OCI-LY1 (cell line): ENCODE data around the gene RGS8.

Experiments used
- H2AFZ ChIP-seq: fragments of 200-600 bp; sonication (generic), shearing (Covaris generic); 2 replicates; pipeline ENCODE4 v1.6.0; 2014; ENCODE audit warnings: antibody characterized with exemption, mild to moderate bottlenecking, low read length
- H3F3A ChIP-seq: fragments of 200-600 bp; sonication (generic), shearing (Covaris generic); 2 replicates; pipeline ENCODE4 v1.6.0; 2014; ENCODE audit warnings: mild to moderate bottlenecking, antibody characterized with exemption, low read length, moderate library complexity; ENCODE audit not compliant: insufficient read depth
- H3K27ac ChIP-seq: fragments of 200-600 bp; sonication (generic); 2 replicates; pipeline ENCODE4 v1.5.1; 2014; ENCODE audit warnings: low read length, mixed run types, mild to moderate bottlenecking, low read depth; ENCODE audit not compliant: poor library complexity, severe bottlenecking
- H3K27me3 ChIP-seq: fragments of 200-600 bp; sonication (generic); 2 replicates; pipeline ENCODE4 v1.6.0; 2014; ENCODE audit warnings: antibody characterized with exemption, mild to moderate bottlenecking, low read length, moderate library complexity; ENCODE audit not compliant: insufficient read depth
- H3K36me3 ChIP-seq: fragments of 200-600 bp; sonication (generic); 2 replicates; pipeline ENCODE4 v1.6.1; 2014; ENCODE audit warnings: mild to moderate bottlenecking, antibody characterized with exemption, low read length, moderate library complexity, mixed read lengths; ENCODE audit not compliant: insufficient read depth
- H3K4me1 ChIP-seq: fragments of 200-600 bp; sonication (generic); 2 replicates; pipeline ENCODE4 v1.5.1; 2014; ENCODE audit warnings: mild to moderate bottlenecking, low read length, moderate library complexity; ENCODE audit not compliant: insufficient read depth, severe bottlenecking
- H3K4me2 ChIP-seq: fragments of 200-600 bp; sonication (generic), shearing (Covaris generic); 2 replicates; pipeline ENCODE4 v1.6.1; 2014; ENCODE audit warnings: low read length
- H3K4me3 ChIP-seq: fragments of 200-600 bp; sonication (generic); 2 replicates; pipeline ENCODE4 v1.5.1; 2014; ENCODE audit warnings: low read length, low read depth, mild to moderate bottlenecking, mixed read lengths; ENCODE audit not compliant: poor library complexity, severe bottlenecking
- H3K79me2 ChIP-seq: fragments of 200-600 bp; shearing (Covaris generic); 2 replicates; pipeline ENCODE4 v1.6.1; 2016; ENCODE audit warnings: mixed run types, low read length, mixed read lengths; ENCODE audit not compliant: insufficient read depth
- H3K9ac ChIP-seq: fragments of 200-600 bp; sonication (generic), shearing (Covaris generic); 2 replicates; pipeline ENCODE4 v1.6.1; 2014; ENCODE audit warnings: mild to moderate bottlenecking, low read length, mixed read lengths
- H3K9me2 ChIP-seq: fragments of 200-600 bp; sonication (generic), shearing (Covaris generic); 2 replicates; pipeline ENCODE4 v1.6.1; 2014; ENCODE audit warnings: low read depth, mild to moderate bottlenecking, low read length, mixed read lengths
- H3K9me3 ChIP-seq: fragments of 200-600 bp; shearing (Covaris generic); 2 replicates; pipeline ENCODE4 v1.6.1; 2014; ENCODE audit warnings: low read length, mixed read lengths
- H4K20me1 ChIP-seq: fragments of 200-600 bp; sonication (generic), shearing (Covaris generic); 2 replicates; pipeline ENCODE4 v1.6.0; 2016; ENCODE audit warnings: mild to moderate bottlenecking, low read length; ENCODE audit not compliant: insufficient read depth
- EZH2 ChIP-seq: fragments of 200-600 bp; sonication (generic), shearing (Covaris generic); IDR thresholded peaks from 2 replicates; pipeline ENCODE4 v1.8.0; 2017; ENCODE audit warnings: borderline replicate concordance, mixed run types, mild to moderate bottlenecking, antibody characterized with exemption, low read length, moderate library complexity, mixed read lengths
- TF ChIP-seq, protein P1 (sequence below): fragments of 200-600 bp; sonication (generic), shearing (Covaris generic); IDR thresholded peaks from 2 replicates; pipeline ENCODE4 v1.5.1; 2017; ENCODE audit warnings: mild to moderate bottlenecking, antibody characterized with exemption, low read length, moderate library complexity, mixed read lengths

The RGS8 gene

DNA sequence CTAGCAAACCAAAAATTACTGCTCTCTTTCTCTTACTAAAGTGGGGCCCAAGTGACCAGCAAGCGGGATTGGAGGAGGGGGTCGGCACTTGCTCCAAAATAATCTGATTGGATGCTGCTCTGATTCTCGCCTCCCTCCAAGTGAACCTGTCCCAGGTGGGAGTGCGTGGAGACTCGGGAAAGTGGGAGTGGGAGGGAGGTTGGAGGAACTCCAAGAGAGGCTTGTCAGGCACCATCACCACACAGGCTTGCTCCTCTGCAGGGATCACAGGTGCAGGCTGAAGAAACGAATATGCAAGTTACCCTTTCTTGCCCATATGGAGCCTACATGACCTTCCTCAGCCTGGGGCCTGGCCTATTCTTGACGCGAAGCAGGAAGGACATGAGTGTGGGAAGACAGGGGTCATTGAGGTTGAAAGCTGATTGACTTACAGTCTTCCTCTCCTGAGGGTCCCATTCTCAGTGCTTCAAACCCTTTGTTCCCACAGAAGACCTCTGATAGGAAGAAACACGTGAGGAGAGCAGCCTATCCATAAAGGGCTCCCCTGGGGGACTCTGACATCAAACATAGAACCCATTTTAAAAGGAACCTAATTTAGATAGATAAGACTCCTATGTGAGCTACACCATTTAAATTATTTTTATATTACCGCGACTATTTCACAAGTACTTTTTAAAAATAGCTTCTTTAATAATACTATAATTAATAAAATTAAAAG, 14.2 kb downstream of the RGS8 start:
- H3K27me3 ChIP-seq, result no peaks in the 10 kb centered on the region
- H3F3A ChIP-seq, result no peaks in the 10 kb centered on the region

DNA sequence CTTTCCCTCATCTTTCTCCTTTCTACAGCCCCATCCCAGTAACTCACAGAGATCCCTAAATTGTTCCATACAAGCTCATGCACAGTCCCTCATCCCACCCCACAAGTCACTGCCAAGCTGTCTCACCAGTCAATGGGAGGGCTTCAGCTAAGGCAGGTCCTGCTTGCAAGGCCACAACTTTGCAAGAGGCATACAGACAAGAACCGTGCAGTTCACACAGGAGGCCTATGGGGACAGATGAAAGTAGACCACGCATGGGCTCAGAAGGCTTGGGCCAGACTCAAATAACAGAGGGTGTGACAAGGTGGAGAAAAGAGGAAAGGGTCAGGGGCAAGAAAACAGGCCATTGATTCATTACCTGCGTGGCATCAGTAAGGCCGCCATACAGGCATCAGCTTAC, 15.1 kb downstream of the RGS8 start:
- Histone ChIP-seq H3K4me2 (no peak overlapping the region), H3K27me3 (no peaks in the 10 kb centered on the region), H3K9me3 (no peaks in the 10 kb centered on the region), H3K36me3 (no peaks in the 10 kb centered on the region), H3K4me3 (no peak overlapping the region), H3K9ac (no peak overlapping the region), H3K9me2 (no peaks in the 10 kb centered on the region), H2AFZ (no peak overlapping the region), H3K4me1 (no peaks in the 10 kb centered on the region), H3K27ac (no peak overlapping the region), H4K20me1 (no peaks in the 10 kb centered on the region), H3K79me2 (no peaks in the 10 kb centered on the region), H3F3A (no peaks in the 10 kb centered on the region)
- TF ChIP-seq, protein P1, sequence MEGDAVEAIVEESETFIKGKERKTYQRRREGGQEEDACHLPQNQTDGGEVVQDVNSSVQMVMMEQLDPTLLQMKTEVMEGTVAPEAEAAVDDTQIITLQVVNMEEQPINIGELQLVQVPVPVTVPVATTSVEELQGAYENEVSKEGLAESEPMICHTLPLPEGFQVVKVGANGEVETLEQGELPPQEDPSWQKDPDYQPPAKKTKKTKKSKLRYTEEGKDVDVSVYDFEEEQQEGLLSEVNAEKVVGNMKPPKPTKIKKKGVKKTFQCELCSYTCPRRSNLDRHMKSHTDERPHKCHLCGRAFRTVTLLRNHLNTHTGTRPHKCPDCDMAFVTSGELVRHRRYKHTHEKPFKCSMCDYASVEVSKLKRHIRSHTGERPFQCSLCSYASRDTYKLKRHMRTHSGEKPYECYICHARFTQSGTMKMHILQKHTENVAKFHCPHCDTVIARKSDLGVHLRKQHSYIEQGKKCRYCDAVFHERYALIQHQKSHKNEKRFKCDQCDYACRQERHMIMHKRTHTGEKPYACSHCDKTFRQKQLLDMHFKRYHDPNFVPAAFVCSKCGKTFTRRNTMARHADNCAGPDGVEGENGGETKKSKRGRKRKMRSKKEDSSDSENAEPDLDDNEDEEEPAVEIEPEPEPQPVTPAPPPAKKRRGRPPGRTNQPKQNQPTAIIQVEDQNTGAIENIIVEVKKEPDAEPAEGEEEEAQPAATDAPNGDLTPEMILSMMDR, result no peak
- TF ChIP-seq EZH2, result no peak

More for the DNA sequence above, 14.2 kb downstream of the RGS8 start:
- TF ChIP-seq, protein P1, result no peak
- TF ChIP-seq EZH2, result no peak
- H3K9me3 ChIP-seq, result no peaks in the 10 kb centered on the region
- H3K27ac ChIP-seq, result no peak overlapping the region
- no peaks in the 10 kb centered on the region for H3K4me1 ChIP-seq
- H3K36me3 ChIP-seq, result no peaks in the 10 kb centered on the region
- no peak overlapping the region for H3K9ac ChIP-seq
- H3K4me2 ChIP-seq, result no peak overlapping the region
- no peak overlapping the region for H3K4me3 ChIP-seq
- H2AFZ ChIP-seq, result no peak overlapping the region
- no peaks in the 10 kb centered on the region for H3K79me2 ChIP-seq
- H3K9me2 ChIP-seq, result no peaks in the 10 kb centered on the region
- no peaks in the 10 kb centered on the region for H4K20me1 ChIP-seq

DNA sequence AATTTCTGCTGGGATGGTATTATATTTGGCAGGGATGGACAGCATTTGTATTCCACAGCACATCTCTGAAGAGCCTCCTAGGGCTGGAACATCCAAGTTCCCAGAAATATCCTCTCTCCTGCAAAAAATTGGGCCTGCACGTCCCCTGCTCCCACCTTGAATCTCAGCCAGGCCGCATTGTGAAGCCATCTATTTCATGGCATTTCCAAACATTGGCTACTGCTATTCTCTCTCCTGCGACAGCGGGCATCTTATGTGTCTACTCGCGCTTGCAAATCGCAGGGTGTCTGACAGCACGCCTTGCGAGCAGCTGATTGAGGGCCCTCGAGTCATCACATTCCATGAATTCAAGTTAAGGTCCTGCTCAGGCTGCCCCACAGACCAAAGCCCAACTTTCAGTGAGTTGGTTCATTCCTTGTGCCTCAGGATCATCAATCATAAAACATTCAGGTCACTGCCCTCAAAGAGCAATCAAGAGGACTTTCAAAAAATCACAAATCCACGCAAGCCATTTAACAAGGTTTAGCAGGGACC, 15.8 kb downstream of the RGS8 start:
- no peaks in the 10 kb centered on the region for H3K4me1 ChIP-seq
- H3K4me2 ChIP-seq, result no peak overlapping the region
- H4K20me1 ChIP-seq, result no peaks in the 10 kb centered on the region
- no peaks in the 10 kb centered on the region for H3K9me2 ChIP-seq
- no peaks in the 10 kb centered on the region for H3K79me2 ChIP-seq
- H3K36me3 ChIP-seq, result no peaks in the 10 kb centered on the region
- H3K9me3 ChIP-seq, result no peaks in the 10 kb centered on the region
- no peaks in the 10 kb centered on the region for H3F3A ChIP-seq
- no peak overlapping the region for H3K4me3 ChIP-seq
- no peaks in the 10 kb centered on the region for H3K27me3 ChIP-seq
- no peak for TF ChIP-seq EZH2
- TF ChIP-seq, protein P1, result no peak
- no peak overlapping the region for H3K27ac ChIP-seq
- no peak overlapping the region for H2AFZ ChIP-seq
- H3K9ac ChIP-seq, result no peak overlapping the region
